HG03066 (cell line): ENCODE data around the gene ADAM21.
A peak's percentile ranks its signal among the peaks of the same experiment; 100 is the strongest.
"Not testable (repeated sequence)": the region's sequence is repeated elsewhere in the genome, so short reads cannot be mapped to it uniquely, and the experiment has no call there.

Experiments used
- ATAC-seq: cut with Tn5 transposase; IDR thresholded peaks from one replicate; pipeline ENCODE4 v1.9.1; 2021; ENCODE audit warnings: low read depth; ENCODE audit not compliant: unreplicated experiment

Gene ADAM21

GRCh38 chr14:70451874-70452273 is at the start of gene ADAM21:
Gene ADAM21, plus strand, starts transcription at chr14:70452174. Its CDS starts 5,326 bp downstream, at chr14:70457500.
- no peak for ATAC-seq

DNA sequence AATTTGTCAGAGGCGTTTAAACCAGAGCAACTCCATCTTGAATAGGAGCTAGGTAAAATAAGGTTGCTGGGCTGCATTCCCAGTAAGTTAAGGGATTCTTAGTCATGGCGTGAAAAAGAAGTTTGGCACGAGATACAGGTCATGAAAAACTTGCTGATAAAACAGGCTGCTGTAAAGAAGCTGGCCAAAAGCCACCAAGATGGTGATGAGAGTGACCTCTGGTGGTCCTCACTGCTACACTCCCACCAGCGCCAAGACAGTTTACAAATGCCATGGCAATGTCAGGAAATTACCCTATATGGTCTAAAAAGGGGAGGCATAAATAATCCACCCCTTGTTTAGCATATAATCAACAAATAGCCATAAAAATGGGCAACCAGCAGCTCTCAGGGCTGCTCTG is 48.6 kb upstream of the ADAM21 start:
- not testable (repeated sequence) for ATAC-seq

DNA sequence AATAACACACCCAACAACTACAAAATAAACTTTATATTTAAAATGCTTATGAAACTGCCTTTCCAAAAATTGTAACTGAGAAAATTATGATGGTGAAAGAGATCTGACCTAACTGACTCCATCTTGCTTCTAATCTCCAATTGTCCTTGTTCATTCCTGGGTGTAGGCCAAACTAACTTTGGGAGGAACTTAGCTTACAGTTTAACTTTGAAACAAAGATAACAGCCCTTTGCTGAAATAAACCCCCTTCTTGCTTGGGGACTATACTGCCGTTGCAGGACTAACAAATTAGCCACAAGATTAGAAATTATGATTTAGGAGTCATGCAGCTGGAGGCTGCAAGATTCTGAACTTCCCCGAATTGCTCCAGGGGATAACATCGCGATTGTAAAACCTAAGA is 45.8 kb upstream of the ADAM21 start:
- ATAC-seq = not testable (repeated sequence)

DNA sequence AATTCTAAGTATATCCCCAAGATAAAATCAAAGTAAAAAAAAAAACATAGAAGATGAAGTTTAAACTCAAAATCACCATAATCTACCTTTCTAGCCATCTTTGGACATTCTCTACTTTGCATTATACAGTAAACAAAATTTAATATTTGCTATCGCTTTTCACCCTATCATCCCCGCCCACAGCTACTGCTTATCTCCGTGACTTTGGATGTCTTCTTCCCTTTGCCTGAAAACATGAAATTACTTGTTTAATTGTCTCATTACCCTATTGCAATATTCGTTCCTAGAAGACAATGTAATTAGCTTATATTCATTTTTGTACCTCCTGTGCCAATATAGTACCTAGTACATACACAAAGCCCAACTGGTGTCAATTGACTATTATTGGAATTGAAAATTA is 44.4 kb upstream of the ADAM21 start:
- ATAC-seq = no peak

DNA sequence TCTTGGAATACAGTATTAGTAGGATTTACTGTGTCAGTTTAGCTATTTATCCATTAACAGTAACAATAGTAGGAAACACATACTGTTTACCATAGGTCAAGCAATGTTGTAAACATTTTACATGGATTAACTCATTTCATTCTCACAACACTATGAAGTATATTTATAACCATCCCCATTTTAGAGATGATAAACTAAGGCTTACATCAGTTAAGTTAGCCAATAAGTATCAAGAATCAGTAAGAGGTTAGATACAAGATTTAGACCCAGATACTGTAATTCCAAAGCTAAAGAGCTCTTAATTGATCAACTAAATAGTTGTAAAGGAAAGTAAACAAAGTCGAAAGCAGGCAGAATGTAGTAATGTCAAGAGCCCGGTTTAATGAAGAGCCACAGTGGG is 36.2 kb upstream of the ADAM21 start:
- no peak for ATAC-seq

DNA sequence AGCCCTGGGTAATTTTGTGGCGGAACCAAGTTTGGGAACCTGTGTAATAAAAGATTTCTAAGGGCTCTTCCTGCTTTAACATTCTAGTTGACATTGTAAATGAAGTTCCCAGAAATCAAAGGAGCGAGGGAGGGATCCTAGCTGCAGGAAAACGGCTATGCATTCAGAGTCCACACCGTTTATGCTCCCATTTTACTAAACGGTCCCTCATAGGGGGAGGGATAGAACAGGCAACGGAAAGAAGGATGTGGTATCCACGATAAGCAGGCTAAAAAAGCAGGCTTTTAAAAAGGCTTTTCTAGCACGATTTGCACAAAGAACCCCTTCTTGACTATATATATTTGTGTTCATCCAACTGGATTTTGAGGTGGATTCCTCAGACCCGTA is 35.6 kb upstream of the ADAM21 start:
- ATAC-seq = no peak

DNA sequence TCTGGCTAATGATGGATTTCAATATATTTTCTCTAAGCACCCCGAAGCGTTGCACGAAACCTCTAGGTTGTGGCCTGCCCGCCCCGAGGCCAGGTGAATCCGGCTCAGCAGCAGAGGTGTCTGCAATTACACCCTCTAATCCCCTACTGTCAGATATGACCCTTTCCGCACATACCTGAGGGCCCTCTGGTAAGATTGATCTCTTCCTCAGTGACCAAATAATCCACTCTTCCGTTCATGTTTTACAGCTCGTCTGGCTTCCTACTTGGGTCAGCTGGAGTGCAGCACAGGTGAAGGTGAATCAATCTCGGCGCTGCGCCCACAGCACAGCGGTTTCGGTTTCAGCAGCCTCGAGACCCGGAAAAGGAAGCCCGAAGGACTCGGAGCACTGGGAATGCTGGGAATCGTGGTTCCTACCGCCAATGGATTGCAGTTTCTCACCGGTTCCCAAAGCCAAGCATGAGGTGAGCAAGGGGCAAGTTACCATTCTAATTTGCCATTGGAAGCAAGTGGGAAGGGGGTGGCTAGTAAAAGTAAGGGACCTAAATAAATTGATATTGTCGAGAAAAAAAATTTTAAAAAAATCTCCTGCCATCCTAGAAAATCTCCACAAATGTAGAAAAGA is 35.1 kb upstream of the ADAM21 start, which contains the start of gene SYNJ2BP:
Gene SYNJ2BP, minus strand, starts transcription at position 366 of the 625 bp plus-strand sequence. Its CDS starts 127 bp downstream, at position 239.
- ATAC-seq = peak; percentile 58

GRCh38 chr14:70419270-70419931 is 32.6 kb upstream of the ADAM21 start:
- not testable (repeated sequence) for ATAC-seq

GRCh38 chr14:70422538-70422937 is 29.4 kb upstream of the ADAM21 start:
- no peak for ATAC-seq

- ATAC-seq = no peak
Measured at GRCh38 chr14:70425354-70425753, 26.6 kb upstream of the ADAM21 start.

DNA sequence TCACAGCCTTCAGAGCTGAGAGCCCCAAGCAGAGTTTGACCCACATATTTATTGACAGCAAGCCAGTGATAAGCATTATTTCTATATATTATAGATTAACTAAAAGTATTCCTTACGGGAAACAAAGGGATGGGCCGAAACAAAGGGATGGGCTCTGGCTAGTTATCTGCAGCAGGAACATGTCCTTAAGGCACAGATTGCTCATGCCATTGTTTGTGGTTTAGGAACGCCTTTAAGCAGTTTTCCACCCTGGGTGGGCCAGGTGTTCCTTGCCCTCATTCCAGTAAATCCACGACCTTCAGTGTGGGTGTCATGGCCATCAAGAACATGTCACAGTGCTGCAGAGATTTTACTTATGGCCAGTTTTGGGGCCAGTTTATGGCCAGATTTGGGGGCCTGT is 25.4 kb upstream of the ADAM21 start:
- not testable (repeated sequence) for ATAC-seq

DNA sequence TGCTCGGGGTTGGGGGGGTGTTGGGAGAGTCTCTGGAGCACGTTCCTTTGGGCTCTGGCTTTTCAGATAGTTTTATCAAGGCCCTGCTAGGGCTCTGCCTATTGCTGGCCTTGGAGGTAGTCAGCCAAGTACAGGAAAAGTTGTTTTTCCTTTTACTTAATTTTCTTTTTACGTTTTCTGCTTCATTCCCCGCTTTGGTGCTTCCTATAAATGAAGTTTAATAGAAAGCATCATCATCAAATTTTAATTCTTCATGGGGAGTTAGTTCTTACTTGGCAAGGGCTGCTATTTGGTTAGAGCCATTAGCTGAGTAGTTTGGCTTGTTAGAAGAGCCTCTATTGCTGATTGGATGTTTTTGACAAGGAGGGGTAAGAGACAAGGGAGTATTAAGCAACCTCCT is 15.1 kb upstream of the ADAM21 start:
- no peak for ATAC-seq

DNA sequence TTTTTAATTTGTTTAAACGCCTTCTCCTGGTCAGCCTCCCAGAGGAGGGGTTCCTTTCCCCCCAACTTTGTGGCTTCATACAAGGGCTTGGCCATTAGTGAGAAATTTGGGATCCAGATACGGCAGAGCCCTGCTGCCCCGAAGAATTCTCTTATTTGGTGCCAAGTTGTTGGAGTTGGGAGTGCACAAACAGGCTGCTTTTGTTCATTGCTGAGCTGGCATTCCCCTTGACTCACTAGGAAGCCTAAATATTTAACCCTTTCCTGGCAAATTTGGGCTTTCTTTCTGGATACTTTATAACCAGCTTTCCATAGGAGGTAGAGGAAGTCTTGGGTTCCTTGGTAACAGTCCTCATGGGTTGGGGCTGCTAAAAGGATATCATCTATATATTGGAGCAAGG is 10.3 kb upstream of the ADAM21 start:
- no peak for ATAC-seq

- ATAC-seq = no peak
Measured at GRCh38 chr14:70442750-70443149, 9.2 kb upstream of the ADAM21 start.

- no peak for ATAC-seq
Measured at GRCh38 chr14:70448633-70449340, 3.2 kb upstream of the ADAM21 start.

DNA sequence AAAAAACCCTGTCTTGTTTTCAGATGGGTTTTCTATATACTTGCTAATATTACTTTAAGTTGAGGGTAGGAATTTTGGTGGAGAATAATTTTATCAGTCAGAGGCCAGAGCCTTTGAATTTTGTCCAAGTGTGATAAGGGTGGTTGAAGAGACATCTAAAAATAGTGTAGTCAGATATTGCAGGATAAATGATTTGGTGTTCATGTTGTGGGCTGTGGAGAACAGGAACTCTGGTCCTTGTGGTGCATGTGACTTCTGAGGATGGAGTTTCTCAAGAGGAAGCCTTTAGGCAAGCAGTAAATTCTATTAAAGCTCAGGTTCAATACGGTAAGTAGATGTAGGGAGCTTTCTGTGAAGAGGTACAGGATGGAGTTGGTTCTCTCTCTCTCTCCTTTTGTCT is 2.8 kb downstream of the ADAM21 start:
- no peak for ATAC-seq

GRCh38 chr14:70468731-70469130 is 16.8 kb downstream of the ADAM21 start:
- no peak for ATAC-seq

DNA sequence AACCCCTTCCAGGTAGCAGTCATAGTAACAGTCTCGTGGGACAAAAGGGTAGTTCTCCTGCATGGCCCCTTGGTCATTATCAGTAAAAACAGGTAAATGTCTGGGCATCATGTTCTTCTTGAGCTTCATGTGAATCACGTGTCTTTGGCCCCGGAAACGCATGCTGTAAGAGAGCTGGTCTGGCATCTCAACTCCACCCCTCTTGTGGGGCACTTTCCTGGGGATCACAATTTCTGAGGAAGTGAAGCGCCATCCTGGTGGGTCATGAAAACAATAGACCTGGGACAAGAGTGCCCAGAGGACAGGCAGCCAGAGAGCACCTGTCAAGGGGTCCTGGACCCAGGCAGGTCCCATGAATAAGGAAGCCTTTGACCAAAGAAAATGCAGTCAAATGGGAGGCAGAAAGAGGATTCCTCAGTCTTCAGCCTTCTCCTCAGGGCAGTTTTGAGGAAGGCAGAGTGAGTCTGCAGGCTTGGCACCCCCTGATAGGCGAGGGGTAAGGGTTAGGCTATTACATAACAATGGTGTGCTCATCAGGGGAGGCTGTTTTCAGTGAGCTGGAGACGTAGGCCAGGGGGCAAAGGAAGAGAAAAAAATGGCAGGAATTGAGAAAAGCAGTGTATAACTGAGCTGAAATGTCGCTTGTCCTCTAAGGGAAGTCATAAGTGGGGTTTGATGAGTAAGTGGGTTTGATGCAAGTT is 19.0 kb downstream of the ADAM21 start:
- ATAC-seq = not testable (repeated sequence)

GRCh38 chr14:70472253-70473159 is 20.5 kb downstream of the ADAM21 start:
- ATAC-seq = no peak

GRCh38 chr14:70473825-70474224 is 21.9 kb downstream of the ADAM21 start:
- no peak for ATAC-seq
